ENCODE measurements around the gene RRN3.
A peak's percentile ranks its signal among the peaks of the same experiment; 100 is the strongest.
"Not testable (repeated sequence)": the region's sequence is repeated elsewhere in the genome, so short reads cannot be mapped to it uniquely, and the experiment has no call there.

Gene RRN3

DNA sequence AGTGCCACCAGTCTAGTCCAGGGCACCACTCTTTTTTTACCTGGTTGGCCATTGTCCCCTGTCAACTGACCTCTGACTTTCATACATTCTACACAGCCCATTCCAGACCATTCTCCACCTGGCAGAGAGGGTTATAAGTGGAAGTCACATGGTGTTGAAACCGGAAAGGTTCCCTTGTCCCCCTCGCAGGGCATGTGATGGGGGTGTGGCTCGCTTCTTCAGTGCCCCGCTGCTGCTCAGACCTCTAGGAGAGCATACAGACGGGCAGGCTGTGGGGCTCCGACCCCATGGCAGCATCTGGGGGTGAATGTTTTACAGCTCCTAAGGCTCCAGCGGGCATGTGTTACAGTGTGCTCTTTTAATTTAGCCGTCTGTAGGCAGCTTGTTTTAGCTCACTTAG lies 67.0 kb downstream of the RRN3 start:
- DNase-seq: not testable (repeated sequence)

DNA sequence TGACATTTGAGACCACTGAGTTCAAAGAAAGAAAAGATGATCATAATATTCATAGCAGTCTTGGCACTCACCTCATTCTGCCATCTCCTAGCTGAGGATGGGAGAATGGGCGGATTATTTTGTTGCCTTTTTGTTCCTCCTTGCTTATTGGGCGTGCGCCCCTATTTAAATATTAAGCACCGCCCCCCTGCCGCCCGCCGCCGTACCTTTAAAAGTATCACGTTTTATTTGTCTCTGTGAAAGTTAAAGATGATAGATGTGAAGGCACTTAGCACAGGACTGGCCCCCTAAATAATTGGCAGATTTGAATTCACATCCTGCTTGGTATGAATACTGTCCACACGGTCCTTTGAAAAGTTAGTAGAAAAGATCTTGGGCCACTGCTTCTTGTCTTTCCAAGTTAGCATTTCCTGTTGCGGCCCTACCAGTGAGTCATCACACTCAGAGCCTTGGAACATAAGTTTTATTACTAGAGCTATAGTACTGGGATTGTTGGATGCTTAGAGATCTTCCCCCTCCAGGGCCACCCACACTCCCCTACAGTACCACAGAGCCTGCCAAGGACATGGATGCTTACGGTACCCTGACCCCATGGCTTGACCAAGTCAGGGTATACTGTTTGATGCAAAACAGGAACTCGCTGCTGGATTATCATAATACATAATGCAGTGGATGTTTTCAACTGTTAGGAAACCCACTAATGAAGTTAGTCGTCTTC lies 68.7 kb downstream of the RRN3 start:
- not testable (repeated sequence) for DNase-seq

DNA sequence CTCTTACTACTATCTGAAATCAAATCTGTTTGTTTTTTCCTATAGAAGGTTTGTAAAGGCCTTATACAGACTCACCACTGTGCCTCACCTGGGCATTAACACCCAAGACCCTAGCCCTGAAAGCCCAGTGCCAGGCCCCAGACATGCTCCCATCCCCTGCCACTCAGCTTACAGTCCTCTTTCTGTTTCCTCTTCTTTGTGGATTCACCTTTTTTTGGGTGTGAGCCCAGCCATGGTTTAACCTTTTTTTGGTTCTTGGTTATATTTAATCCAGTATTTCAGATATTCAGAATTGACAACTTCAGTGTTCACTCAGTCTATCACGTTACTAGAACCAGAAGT lies 69.2 kb downstream of the RRN3 start:
- DNase-seq: not testable (repeated sequence)

DNA sequence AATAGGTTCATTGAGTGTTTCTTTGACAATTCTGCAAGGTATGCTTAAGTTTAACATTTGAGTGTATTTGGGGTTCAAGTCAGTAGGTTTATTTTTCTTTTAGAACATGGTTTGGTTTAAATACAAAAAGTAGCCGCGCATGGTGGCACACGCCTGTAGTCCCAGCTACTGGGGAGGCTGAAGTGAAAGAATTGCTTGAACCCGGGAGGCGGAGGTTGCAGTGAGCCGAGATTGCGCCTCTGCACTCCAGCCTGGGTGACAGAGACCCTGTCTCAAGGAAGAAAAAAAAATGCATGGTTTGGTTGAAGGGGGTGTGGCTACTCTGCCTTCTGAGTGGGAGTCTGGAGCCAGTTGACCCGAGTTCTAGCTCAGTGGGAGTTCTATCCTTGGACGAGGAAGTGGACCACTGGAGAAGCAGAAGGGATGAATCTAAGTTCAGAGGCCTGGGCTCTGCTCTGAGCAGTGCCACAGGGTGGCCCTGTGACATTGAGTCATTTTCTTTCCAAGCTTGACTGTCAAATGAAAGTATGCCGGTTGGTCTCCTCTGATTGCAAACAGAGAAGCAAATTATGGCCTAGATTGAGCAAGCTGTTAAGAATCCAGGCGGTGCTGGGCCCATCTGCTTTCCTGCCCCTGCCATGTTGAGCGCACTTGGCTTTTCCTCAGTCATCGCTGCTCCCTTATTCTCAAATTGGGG lies 70.5 kb downstream of the RRN3 start:
- DNase-seq: not testable (repeated sequence)

DNA sequence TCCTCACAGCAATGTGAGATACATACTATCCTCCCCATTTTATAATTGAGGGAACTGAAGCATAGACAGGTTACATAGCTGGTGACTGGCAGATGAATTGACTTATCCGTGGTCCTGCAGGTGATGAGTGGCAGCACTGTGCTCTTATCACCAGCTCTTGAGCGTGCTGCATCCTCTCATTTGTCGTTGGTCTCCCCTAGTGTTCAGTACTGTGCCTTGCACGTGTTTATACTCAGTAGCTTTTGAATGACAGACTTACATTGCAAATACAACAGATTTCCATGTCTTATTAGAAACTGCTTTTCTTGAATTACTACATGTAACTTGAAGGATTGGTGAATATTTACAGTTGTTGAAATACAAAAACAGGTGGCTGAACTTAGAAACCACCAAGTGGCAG lies 71.9 kb downstream of the RRN3 start:
- DNase-seq: peak; percentile 27

DNA sequence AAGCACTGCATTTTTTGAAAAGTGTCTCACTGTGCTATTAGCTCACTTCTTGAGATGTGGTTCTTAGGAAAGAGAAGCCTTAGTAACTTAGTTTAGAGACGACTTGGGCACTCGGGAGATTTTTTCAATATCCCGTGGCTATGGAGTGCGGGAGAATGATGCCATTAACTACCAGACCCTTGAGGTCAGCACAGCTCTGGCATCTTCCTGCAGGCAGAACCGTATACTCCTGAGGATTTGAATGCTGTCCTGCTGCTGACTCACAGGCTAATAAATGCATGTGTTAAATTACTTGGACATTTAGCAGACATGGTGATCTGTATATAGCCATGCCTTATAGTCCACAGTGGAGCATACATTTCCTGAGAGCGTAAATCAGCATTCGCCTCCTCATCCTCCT lies 72.6 kb downstream of the RRN3 start:
- DNase-seq: not testable (repeated sequence)

DNA sequence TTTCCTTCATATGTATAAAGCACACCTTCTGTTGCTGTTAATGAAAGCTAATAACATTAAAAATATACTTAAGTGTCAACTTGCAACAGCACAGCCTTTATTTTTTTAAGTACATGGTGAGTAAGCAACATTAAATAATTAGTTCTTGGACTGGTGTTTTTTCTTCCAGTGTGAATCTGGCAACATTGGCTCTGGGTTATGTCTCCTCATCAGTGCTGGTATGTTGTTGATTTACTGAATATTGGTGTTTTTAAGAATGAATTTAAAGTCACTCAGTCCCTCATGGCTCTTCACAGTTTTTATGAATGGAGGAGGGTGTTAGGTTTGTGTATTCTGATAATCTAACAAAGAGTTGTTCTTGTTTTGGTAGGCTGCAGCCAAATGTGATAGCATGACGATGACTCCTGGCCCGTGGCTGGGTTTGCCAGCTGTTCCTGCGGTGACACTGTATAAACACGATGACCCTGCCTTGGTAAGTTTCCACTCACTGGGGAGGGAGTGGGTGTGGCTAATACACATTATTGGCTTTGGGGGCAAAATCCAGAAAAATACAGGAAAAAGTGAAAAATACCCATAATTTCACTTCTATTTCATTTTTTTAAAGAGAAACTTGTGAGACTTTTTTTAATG lies 77.0 kb downstream of the RRN3 start:
- not testable (repeated sequence) for DNase-seq

DNA sequence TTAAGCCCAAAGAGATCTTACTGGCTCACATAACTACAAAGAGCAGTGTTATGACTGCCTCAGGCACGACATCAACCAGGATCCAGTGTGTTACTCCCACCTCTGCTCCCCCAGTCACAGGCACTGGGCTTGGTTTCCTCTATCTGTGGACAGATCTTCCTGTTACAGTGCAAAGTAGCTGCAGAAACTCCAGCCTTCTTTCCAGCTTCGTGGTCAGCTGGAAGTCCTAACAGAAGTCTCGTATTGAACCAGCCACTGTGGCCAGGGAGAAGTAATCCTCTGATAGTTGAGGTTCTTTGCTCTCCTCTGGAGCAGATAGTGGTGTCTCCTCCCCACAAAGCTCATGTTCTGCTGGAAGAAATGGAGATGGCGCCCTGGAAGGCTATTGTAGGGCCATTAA lies 77.7 kb downstream of the RRN3 start:
- DNase-seq: not testable (repeated sequence)

DNA sequence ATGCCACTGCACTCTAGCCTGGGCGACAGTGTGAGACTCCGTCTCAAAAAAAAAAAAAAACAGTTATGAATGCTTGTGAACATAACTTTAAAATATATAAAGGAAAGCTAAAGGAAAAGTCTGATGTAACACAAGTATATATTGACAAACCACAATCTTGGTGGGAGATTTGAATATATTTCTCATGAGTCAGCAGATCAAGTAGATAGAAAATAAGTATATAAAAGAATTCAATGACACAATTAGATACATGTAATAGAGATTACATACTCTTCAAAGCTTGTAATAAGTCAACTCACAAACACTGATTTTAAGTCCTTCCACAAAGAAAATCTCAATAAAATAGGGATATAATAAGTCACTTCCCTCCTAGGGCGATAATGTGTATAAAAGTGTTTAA lies 78.4 kb downstream of the RRN3 start:
- not testable (repeated sequence) for DNase-seq

DNA sequence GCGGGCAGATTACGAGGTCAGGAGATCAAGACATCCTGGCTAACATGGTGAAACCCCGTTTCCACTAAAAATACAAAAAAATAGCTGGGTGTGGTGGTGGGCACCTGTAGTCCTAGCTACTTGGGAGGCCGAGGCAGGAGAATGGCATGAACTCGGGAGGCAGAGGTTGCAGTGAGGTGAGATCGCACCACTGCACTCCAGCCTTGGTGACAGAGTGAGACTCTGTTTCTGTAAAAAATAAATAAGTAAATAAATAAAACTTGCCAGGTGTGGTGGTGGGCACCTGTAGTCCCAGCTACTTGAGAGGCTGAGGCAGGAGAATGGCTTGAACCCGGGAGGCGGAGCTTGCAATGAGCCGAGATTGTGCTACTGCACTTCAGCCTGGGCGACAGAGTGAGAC lies 81.1 kb downstream of the RRN3 start:
- DNase-seq: not testable (repeated sequence)
